NCI-H510A (cell line): ENCODE data around the gene SLX9.

Experiments
- DNase-seq: peaks from one replicate; lab custom pipeline; 2025; lab: John Stamatoyannopoulos, UW

SLX9 gene

GRCh38 chr21:44947930-44948331, 8.1 kb downstream of the SLX9 start:
- DNase-seq = no peak

GRCh38 chr21:44948426-44949120, 8.7 kb downstream of the SLX9 start:
- DNase-seq = no peak

- DNase-seq = no peak
These were observed 9.4 kb downstream of the SLX9 start for GRCh38 chr21:44949161-44949778.

GRCh38 chr21:44949779-44950198, 10.0 kb downstream of the SLX9 start:
- DNase-seq = no peak

- no peak for DNase-seq
These were observed 10.5 kb downstream of the SLX9 start for GRCh38 chr21:44950351-44950750.

- DNase-seq = no peak
These were observed 11.5 kb downstream of the SLX9 start for GRCh38 chr21:44951186-44951915.

GRCh38 chr21:44952116-44952928, 12.5 kb downstream of the SLX9 start:
- no peak for DNase-seq

- DNase-seq = no peak
These were observed 13.2 kb downstream of the SLX9 start for GRCh38 chr21:44952929-44953627.

- no peak for DNase-seq
These were observed 13.8 kb downstream of the SLX9 start for GRCh38 chr21:44953628-44954021.

GRCh38 chr21:44954281-44954771, 14.5 kb downstream of the SLX9 start:
- no peak for DNase-seq

- no peak for DNase-seq
These were observed 15.4 kb downstream of the SLX9 start for GRCh38 chr21:44955141-44955797.

GRCh38 chr21:44955798-44956175, 16.0 kb downstream of the SLX9 start:
- DNase-seq = no peak

GRCh38 chr21:44956356-44957046, 16.7 kb downstream of the SLX9 start:
- no peak for DNase-seq

- DNase-seq = no peak
These were observed 17.4 kb downstream of the SLX9 start for GRCh38 chr21:44957047-44957831.

- DNase-seq = no peak
These were observed 18.1 kb downstream of the SLX9 start for GRCh38 chr21:44957901-44958451.

- no peak for DNase-seq
These were observed 18.8 kb downstream of the SLX9 start for GRCh38 chr21:44958471-44959191.

- no peak for DNase-seq
These were observed 19.7 kb downstream of the SLX9 start for GRCh38 chr21:44959376-44960091.
